Vagina (tissue), 2 donors: ENCODE measurements around the gene LHFPL2. TPM values are rescaled to one million over a fixed set of nuclear protein-coding genes. Genes with fewer than 3 reads are reported as not detected.
"Not testable (repeated sequence)": the region's sequence is repeated elsewhere in the genome, so short reads cannot be mapped to it uniquely, and the experiment has no call there.

Experiments used
- DNase-seq, 2 donors: peaks; one replicate each; pipeline ENCODE4 v3.0.0-alpha.2; 2017; ENCODE audit errors: extremely low spot score in 2 of 2
- H3K27ac ChIP-seq: fragments of 200-600 bp; sonication (generic); one replicate; pipeline ENCODE4 v1.5.1; 2019
- H3K27me3 ChIP-seq: fragments of 200-600 bp; sonication (generic); one replicate; pipeline ENCODE4 v1.5.1; 2019
- H3K36me3 ChIP-seq, 2 donors: fragments of 200-600 bp; sonication (generic); one replicate each; pipeline ENCODE4 v1.5.1; 2017 to 2019
- H3K4me1 ChIP-seq: fragments of 200-600 bp; sonication (generic); one replicate; pipeline ENCODE4 v1.5.1; 2019
- H3K4me3 ChIP-seq, 2 donors: fragments of 200-600 bp; sonication (generic); 1 replicate in 1 of 2; 2 replicates in 1 of 2; pipeline ENCODE4 v1.5.1; 2016 to 2019
- H3K9me3 ChIP-seq: fragments of 200-600 bp; sonication (generic); one replicate; pipeline ENCODE4 v1.5.1; 2019
- POLR2A ChIP-seq, 2 donors: fragments of 450-650 bp; IDR thresholded peaks; one replicate each; pipeline ENCODE4 v1.6.1; 2017; ENCODE audit warnings: antibody characterized with exemption in 2 of 2, mild to moderate bottlenecking in 2 of 2, moderate library complexity in 2 of 2
- POLR2AphosphoS5 ChIP-seq, 2 donors: sonication (generic); formaldehyde crosslinking; IDR thresholded peaks; one replicate each; pipeline ENCODE4 v1.9.0; 2017; ENCODE audit warnings: antibody characterized with exemption in 2 of 2, mild to moderate bottlenecking in 2 of 2, low read depth in 1 of 2; ENCODE audit not compliant: insufficient read depth in 1 of 2
- intact Hi-C: fragments of 100-400 bp; cut with DNase I; formaldehyde crosslinking; loops from one replicate; pipeline ENCODE4 v1.15.1; 2023
- total RNA-seq: library from RNA; depleted of rRNA; stranded (reverse); fragments of >200 nt; gene quantifications from one replicate; pipeline ENCODE4 v1.2.3, GENCODE V29; 2016
- TF ChIP-seq, protein P1 (sequence below), 3 experiments: fragments of 450-650 bp in 2 of 3; fragments of 200-600 bp in 1 of 3; sonication (generic) in 1 of 3; IDR thresholded peaks; one replicate each; pipeline ENCODE4 v1.5.1; 2017 to 2019; ENCODE audit warnings: antibody characterized with exemption in 3 of 3, mild to moderate bottlenecking in 2 of 3, moderate library complexity in 2 of 3

LHFPL2 gene
- total RNA-seq, 1 donor from 2014 or later = 24.8 TPM

DNA sequence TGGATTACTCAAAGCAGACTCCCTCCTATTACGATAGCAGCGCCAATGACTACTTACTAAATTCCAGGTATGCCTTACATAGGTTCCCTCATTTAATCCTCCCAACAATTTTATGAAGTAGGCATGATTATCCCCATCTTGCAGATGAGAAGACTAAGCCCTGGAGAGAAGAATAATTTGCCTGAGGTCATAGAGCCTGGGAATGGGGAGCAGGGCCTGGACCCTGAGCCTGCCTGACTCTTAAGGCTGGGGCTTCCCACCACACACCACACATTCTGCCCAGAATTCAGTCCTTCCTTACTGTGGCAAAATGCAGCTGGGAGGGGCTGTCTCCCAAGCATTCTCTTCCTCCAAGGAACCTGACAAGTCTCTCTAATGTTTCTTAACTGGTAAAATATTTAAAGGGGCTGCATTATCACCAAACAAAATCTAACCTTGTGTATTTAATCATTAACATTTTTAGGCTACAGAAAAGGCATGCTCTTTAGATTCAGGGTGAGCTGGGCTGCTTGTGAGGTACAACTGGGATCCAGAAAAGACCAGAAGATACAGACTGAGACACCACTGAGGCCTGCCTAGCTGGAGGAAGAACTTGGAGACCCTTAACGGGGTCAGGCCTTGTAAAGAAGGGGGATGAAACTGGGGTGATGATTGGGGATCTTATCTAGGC, 26.1 kb downstream of the LHFPL2 start:
- intact Hi-C loops = no loop called here
- H3K4me3 ChIP-seq = no peak overlapping the region
- peak in 1 of 2 donors; percentile 54 for DNase-seq
- no peaks in the 10 kb centered on the region for H3K27me3 ChIP-seq
- no peaks in the 10 kb centered on the region for H3K9me3 ChIP-seq
- no peak overlapping the region for H3K27ac ChIP-seq
- peaks cover 41% of the 10 kb centered on the region for H3K4me1 ChIP-seq
- no peaks in the 10 kb centered on the region for H3K36me3 ChIP-seq
- TF ChIP-seq POLR2A (IDR thresholded peaks at IDR 0.05) = no peak
- TF ChIP-seq POLR2AphosphoS5 (IDR thresholded peaks at IDR 0.05; ENCODE audit: insufficient read depth in 1 of 2, low read depth in 1 of 2) = no peak
- TF ChIP-seq, protein P1, sequence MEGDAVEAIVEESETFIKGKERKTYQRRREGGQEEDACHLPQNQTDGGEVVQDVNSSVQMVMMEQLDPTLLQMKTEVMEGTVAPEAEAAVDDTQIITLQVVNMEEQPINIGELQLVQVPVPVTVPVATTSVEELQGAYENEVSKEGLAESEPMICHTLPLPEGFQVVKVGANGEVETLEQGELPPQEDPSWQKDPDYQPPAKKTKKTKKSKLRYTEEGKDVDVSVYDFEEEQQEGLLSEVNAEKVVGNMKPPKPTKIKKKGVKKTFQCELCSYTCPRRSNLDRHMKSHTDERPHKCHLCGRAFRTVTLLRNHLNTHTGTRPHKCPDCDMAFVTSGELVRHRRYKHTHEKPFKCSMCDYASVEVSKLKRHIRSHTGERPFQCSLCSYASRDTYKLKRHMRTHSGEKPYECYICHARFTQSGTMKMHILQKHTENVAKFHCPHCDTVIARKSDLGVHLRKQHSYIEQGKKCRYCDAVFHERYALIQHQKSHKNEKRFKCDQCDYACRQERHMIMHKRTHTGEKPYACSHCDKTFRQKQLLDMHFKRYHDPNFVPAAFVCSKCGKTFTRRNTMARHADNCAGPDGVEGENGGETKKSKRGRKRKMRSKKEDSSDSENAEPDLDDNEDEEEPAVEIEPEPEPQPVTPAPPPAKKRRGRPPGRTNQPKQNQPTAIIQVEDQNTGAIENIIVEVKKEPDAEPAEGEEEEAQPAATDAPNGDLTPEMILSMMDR (IDR thresholded peaks at IDR 0.05) = no peak

DNA sequence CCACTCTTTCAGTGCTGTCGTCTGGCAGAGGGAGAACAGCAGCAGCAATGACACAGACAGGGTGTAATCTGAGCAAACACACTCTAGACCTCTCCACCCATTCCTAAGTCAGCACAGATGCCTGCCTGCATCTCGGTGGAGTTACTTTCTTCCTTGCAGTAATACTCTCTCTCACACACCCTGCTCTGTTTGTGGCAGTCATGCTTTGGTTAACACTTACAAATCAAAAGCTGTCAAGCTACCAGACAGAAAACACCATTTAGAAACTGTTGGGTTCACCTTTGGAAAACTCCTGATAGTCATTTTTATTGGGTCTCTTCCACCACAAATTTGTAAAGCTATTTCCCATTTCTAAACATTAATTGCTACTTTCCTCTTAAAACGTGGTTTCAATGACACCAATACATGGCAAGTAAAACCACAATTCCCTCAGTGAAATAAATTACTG, 27.3 kb downstream of the LHFPL2 start:
- peak in 1 of 2 donors; percentile 52 for DNase-seq
- H3K27me3 ChIP-seq = no peaks in the 10 kb centered on the region
- TF ChIP-seq POLR2A (IDR thresholded peaks at IDR 0.05) (no peak), POLR2AphosphoS5 (IDR thresholded peaks at IDR 0.05; ENCODE audit: insufficient read depth in 1 of 2, low read depth in 1 of 2) (no peak)
- TF ChIP-seq, protein P1 (IDR thresholded peaks at IDR 0.05) = no peak
- H3K9me3 ChIP-seq = no peaks in the 10 kb centered on the region
- intact Hi-C loops = no loop called here
- H3K4me3 ChIP-seq = no peak overlapping the region
- no peak overlapping the region for H3K27ac ChIP-seq
- peaks cover 31% of the 10 kb centered on the region for H3K4me1 ChIP-seq
- H3K36me3 ChIP-seq = no peaks in the 10 kb centered on the region

DNA sequence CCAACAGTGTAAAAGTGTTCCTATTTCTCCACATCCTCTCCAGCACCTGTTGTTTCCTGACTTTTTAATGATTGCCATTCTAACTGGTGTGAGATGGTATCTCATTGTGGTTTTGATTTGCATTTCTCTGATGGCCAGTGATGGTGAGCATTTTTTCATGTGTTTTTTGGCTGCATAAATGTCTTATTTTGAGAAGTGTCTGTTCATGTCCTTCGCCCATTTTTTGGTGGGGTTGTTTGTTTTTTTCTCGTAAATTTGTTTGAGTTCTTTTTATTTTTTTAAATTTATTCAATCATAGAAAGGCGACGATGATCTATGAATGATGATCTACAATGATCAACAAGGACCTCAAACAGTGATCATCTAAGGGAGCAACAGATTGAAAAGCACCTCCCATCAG, 28.5 kb downstream of the LHFPL2 start:
- H3K36me3 ChIP-seq, intact Hi-C loops, H3K27me3 ChIP-seq, DNase-seq, H3K4me3 ChIP-seq, H3K27ac ChIP-seq, H3K9me3 ChIP-seq: not testable (repeated sequence)
- H3K4me1 ChIP-seq = peaks cover 19% of the 10 kb centered on the region

DNA sequence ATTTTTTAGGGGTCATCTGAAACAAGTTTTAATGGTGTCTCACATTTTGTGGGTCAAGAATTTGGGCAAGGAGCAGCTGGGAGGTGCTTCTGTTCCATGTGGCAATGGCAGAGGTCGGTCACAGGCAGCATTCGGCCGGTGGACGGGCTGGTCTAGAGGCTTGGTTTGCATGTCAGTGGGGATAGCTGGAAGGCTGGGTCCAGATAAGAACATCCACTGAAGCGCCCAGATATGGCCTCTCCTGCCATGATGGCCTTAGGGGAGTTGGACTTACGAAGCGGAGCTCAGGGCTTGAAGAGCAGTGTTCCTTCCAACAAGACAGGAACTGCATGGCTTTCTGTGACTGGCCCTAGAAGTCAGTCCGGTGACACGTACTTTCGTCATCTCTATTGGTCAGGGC, 30.3 kb downstream of the LHFPL2 start:
- peak in 1 of 2 donors; percentile 75 for DNase-seq
- no peaks in the 10 kb centered on the region for H3K27me3 ChIP-seq
- no peak for TF ChIP-seq POLR2AphosphoS5 (IDR thresholded peaks at IDR 0.05; ENCODE audit: insufficient read depth in 1 of 2, low read depth in 1 of 2)
- no peak for TF ChIP-seq POLR2A (IDR thresholded peaks at IDR 0.05)
- TF ChIP-seq, protein P1 (IDR thresholded peaks at IDR 0.05) = no peak
- no peaks in the 10 kb centered on the region for H3K36me3 ChIP-seq
- H3K4me3 ChIP-seq = no peak overlapping the region
- H3K27ac ChIP-seq = no peak overlapping the region
- H3K9me3 ChIP-seq = no peaks in the 10 kb centered on the region
- intact Hi-C loops = no loop called here
- peaks cover 2% of the 10 kb centered on the region for H3K4me1 ChIP-seq

DNA sequence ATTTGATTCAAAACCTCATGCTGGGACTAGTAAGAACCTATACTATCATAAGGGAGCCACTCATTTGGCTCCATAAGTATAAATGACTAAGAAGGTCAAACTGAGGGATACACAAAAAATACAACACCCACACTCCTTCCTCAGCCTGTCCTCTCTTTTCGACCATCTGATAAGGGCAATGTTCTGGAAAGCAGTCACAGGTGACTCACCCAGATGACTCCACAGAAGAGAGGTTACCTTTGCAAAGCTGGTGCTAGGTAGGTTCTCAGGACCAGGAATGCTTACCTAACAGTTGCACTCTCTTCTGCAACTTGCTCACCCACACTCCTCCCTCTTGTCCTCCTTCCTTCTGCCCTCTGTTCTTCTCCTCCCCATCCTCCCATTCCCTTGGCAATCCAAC, 32.9 kb downstream of the LHFPL2 start:
- peaks cover 24% of the 10 kb centered on the region for H3K4me1 ChIP-seq
- H3K27ac ChIP-seq = no peak overlapping the region
- H3K27me3 ChIP-seq = no peaks in the 10 kb centered on the region
- TF ChIP-seq POLR2A (IDR thresholded peaks at IDR 0.05) (no peak), POLR2AphosphoS5 (IDR thresholded peaks at IDR 0.05; ENCODE audit: insufficient read depth in 1 of 2, low read depth in 1 of 2) (no peak)
- TF ChIP-seq, protein P1 (IDR thresholded peaks at IDR 0.05) = no peak
- no peaks in the 10 kb centered on the region for H3K9me3 ChIP-seq
- DNase-seq = no peak
- intact Hi-C loops = no loop called here
- no peaks in the 10 kb centered on the region for H3K36me3 ChIP-seq
- H3K4me3 ChIP-seq = no peak overlapping the region
